Breast epithelium (tissue), 4 donors: Measurements from ENCODE around the gene CRYM. TPM values are rescaled to one million over a fixed set of nuclear protein-coding genes. Genes with fewer than 3 reads are reported as not detected.
A peak's percentile ranks its signal among the peaks of the same experiment; 100 is the strongest.
"Not testable (repeated sequence)": the region's sequence is repeated elsewhere in the genome, so short reads cannot be mapped to it uniquely, and the experiment has no call there.

Experiments used
- DNase-seq, 2 donors: peaks; one replicate each; pipeline ENCODE4 v3.0.0-alpha.2; 2019; ENCODE audit warnings: low spot score in 2 of 2
- H3K27ac ChIP-seq, 2 donors: fragments of 200-600 bp; sonication (generic) in 1 of 2; one replicate each; pipeline ENCODE4 v1.5.1; 2016 to 2019; ENCODE audit warnings: mild to moderate bottlenecking in 1 of 2
- H3K27me3 ChIP-seq, 2 donors: fragments of 200-600 bp; sonication (generic) in 1 of 2; one replicate each; pipeline versions ENCODE4 v1.5.1 to v1.6.0; 2017 to 2019; ENCODE audit warnings: control low read depth in 1 of 2, mild to moderate bottlenecking in 1 of 2
- H3K36me3 ChIP-seq: fragments of 200-600 bp; one replicate; pipeline ENCODE4 v1.5.1; 2019
- H3K4me1 ChIP-seq, 2 donors: fragments of 200-600 bp; sonication (generic); one replicate each; pipeline ENCODE4 v1.5.1; 2016 to 2019; ENCODE audit warnings: control low read depth in 1 of 2
- H3K4me3 ChIP-seq, 3 donors: fragments of 200-600 bp; sonication (generic); 1 replicate in 2 of 3; 2 replicates in 1 of 3; pipeline ENCODE4 v1.5.1; 2016 to 2019; ENCODE audit warnings: mild to moderate bottlenecking in 3 of 3, moderate library complexity in 2 of 3
- H3K9me3 ChIP-seq, 2 donors: fragments of 200-600 bp; sonication (generic) in 1 of 2; one replicate each; pipeline ENCODE4 v1.5.1; 2016 to 2019; ENCODE audit warnings: control low read depth in 1 of 2
- CTCF ChIP-seq, 3 donors: fragments of 450-650 bp; IDR thresholded peaks; one replicate each; pipeline ENCODE4 v1.5.1; 2016 to 2017; ENCODE audit warnings: antibody characterized with exemption in 3 of 3, mild to moderate bottlenecking in 3 of 3, moderate library complexity in 3 of 3
- POLR2A ChIP-seq: fragments of 450-650 bp; IDR thresholded peaks from one replicate; pipeline ENCODE4 v1.6.1; 2016; ENCODE audit warnings: antibody characterized with exemption, mild to moderate bottlenecking, moderate library complexity
- POLR2AphosphoS5 ChIP-seq, 3 donors: sonication (generic); formaldehyde crosslinking; IDR thresholded peaks; one replicate each; pipeline ENCODE4 v1.6.1; 2017; ENCODE audit warnings: antibody characterized with exemption in 3 of 3
- intact Hi-C: fragments of 100-400 bp; cut with DNase I; formaldehyde crosslinking; loops from one replicate; pipeline ENCODE4 v1.15.1; 2023; ENCODE audit warnings: low total_unique reads
- total RNA-seq, 3 donors: library from RNA; depleted of rRNA; stranded (reverse); fragments of >200 nt; gene quantifications; one replicate each; pipeline ENCODE4 v1.1.0, GENCODE V29; 2016

The CRYM gene
- total RNA-seq, 3 donors from 2014 or later: 0.98 to 5.0 (median 2.6) TPM

- intact Hi-C loops: no loop called here
- no peak overlapping the region for H3K27ac ChIP-seq
- peak overlapping the region in 2 of 3 donors; percentile 54 to 64 for H3K4me3 ChIP-seq
These were observed 804 bp downstream of the CRYM start for GRCh38 chr16:21277045-21277926.

DNA sequence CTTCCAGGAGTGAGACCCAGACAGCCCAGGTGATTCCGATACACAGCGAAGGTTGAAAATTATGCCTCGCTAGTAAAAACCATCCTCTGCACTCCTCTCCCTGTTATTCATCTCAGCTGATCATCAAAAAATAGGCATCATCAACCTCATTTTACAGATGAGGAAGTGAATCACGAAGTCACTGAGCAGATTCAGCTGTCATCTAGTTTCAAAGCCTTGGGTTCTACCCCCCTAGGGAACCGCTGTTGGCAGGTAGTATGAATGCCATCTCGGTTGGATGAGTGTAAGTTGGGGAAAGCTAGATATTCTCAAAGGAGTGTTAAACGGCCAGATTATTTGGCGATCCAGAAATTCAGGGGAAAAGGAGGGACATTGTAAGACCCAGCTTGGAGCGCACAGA is 2.0 kb downstream of the CRYM start:
- Histone ChIP-seq H3K27me3 (peaks cover 0 to 14% of the 10 kb centered on the region in 2 donors), H3K36me3 (no peaks in the 10 kb centered on the region), H3K4me3 (no peak overlapping the region), H3K9me3 (no peaks in the 10 kb centered on the region), H3K4me1 (no peaks in the 10 kb centered on the region), H3K27ac (no peak overlapping the region)
- intact Hi-C loops: no loop called here
- DNase-seq: no peak
- TF ChIP-seq POLR2A: no peak
- TF ChIP-seq POLR2AphosphoS5 (IDR thresholded peaks at IDR 0.05): no peak
- TF ChIP-seq CTCF (IDR thresholded peaks at IDR 0.05): no peak

More at GRCh38 chr16:21277045-21277926, 804 bp downstream of the CRYM start:
- H3K36me3 ChIP-seq: no peaks in the 10 kb centered on the region
- peaks cover 0 to 14% of the 10 kb centered on the region in 2 donors for H3K27me3 ChIP-seq
- TF ChIP-seq POLR2AphosphoS5 (IDR thresholded peaks at IDR 0.05): no peak
- no peak for TF ChIP-seq POLR2A
- no peak for TF ChIP-seq CTCF (IDR thresholded peaks at IDR 0.05)
- H3K4me1 ChIP-seq: no peaks in the 10 kb centered on the region
- DNase-seq: no peak
- H3K9me3 ChIP-seq: no peaks in the 10 kb centered on the region

- Histone ChIP-seq H3K4me3 (no peak overlapping the region), H3K27ac (no peak overlapping the region), H3K27me3 (peaks cover 0 to 14% of the 10 kb centered on the region in 2 donors), H3K36me3 (no peaks in the 10 kb centered on the region), H3K4me1 (no peaks in the 10 kb centered on the region), H3K9me3 (no peaks in the 10 kb centered on the region)
- TF ChIP-seq CTCF (IDR thresholded peaks at IDR 0.05) (no peak), POLR2AphosphoS5 (IDR thresholded peaks at IDR 0.05) (no peak), POLR2A (no peak)
- intact Hi-C loops: no loop called here
- DNase-seq: no peak
These were observed 2.6 kb downstream of the CRYM start for GRCh38 chr16:21275529-21275928.

- intact Hi-C loops: no loop called here
- H3K27ac ChIP-seq: no peak overlapping the region
- no peak for TF ChIP-seq CTCF (IDR thresholded peaks at IDR 0.05)
- TF ChIP-seq POLR2A: no peak
- TF ChIP-seq POLR2AphosphoS5 (IDR thresholded peaks at IDR 0.05): no peak
- H3K4me3 ChIP-seq: no peak overlapping the region
- H3K36me3 ChIP-seq: no peaks in the 10 kb centered on the region
- no peak for DNase-seq
- H3K9me3 ChIP-seq: no peaks in the 10 kb centered on the region
- peaks cover 0 to 14% of the 10 kb centered on the region in 2 donors for H3K27me3 ChIP-seq
- no peaks in the 10 kb centered on the region for H3K4me1 ChIP-seq
These were observed 3.8 kb downstream of the CRYM start for GRCh38 chr16:21274172-21274726.

DNA sequence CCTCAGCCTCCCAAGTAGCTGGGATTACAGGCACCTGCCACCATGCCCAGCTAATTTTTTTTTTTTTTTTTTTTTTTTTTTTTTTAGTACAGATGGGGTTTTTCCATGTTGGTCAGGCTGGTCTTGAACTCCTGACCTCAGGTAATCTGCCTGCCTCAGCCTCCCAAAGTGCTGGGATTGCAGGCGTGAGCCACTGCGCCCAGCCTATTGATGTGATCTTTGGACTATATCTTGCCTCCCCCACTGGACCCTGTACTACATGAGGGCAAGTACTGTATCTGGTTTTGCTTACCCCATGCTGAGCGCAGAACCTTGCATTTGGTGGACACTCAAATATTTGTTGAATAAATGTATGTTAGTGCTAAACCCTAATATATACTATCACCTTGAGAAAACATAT is 5.3 kb downstream of the CRYM start:
- H3K9me3 ChIP-seq, H3K36me3 ChIP-seq, H3K4me3 ChIP-seq, intact Hi-C loops, H3K27me3 ChIP-seq, H3K27ac ChIP-seq, H3K4me1 ChIP-seq, DNase-seq: not testable (repeated sequence)
